Neuronal stem cell (in vitro differentiated cells): ENCODE data around the gene SORCS3.

Experiments used
- DNase-seq: peaks from one replicate; pipeline ENCODE4 v3.0.0-alpha.2; 2013; ENCODE audit warnings: low spot score
- H2AFZ ChIP-seq: one replicate; pipeline ENCODE4 v1.6.1; 2013; ENCODE audit warnings: mild to moderate bottlenecking, low read length, inconsistent platforms
- H2AK5ac ChIP-seq: 2 replicates; pipeline ENCODE4 v1.6.1; 2013; ENCODE audit warnings: low read depth, mild to moderate bottlenecking, inconsistent platforms, low read length, moderate library complexity, mixed read lengths
- H2BK120ac ChIP-seq: 2 replicates; pipeline ENCODE4 v1.6.1; 2013; ENCODE audit warnings: low read depth, mild to moderate bottlenecking, inconsistent platforms, low read length, moderate library complexity, mixed read lengths
- H2BK12ac ChIP-seq: one replicate; pipeline ENCODE4 v1.6.1; 2013; ENCODE audit warnings: low read length, inconsistent platforms
- H2BK15ac ChIP-seq: 2 replicates; pipeline ENCODE4 v1.6.1; 2013; ENCODE audit warnings: mild to moderate bottlenecking, low read length, inconsistent platforms, mixed read lengths
- H2BK5ac ChIP-seq: one replicate; pipeline ENCODE4 v1.6.1; 2013; ENCODE audit warnings: inconsistent platforms, mild to moderate bottlenecking, low read length, moderate library complexity
- H3K14ac ChIP-seq: one replicate; pipeline ENCODE4 v1.6.1; 2013; ENCODE audit warnings: low read length, inconsistent platforms
- H3K18ac ChIP-seq: 2 replicates; pipeline ENCODE4 v1.6.1; 2013; ENCODE audit warnings: low read length, inconsistent platforms
- H3K23ac ChIP-seq: 2 replicates; pipeline ENCODE4 v1.6.1; 2013; ENCODE audit warnings: low read depth, mild to moderate bottlenecking, mixed read lengths, low read length, inconsistent platforms; ENCODE audit not compliant: poor library complexity
- H3K27ac ChIP-seq: replicated peaks from 3 replicates; pipeline ENCODE4 v1.5.1; 2013; ENCODE audit warnings: low read length, inconsistent platforms
- H3K27me3 ChIP-seq, 3 experiments: 2 replicates each; pipeline ENCODE4 v1.6.1; 2013; ENCODE audit warnings: low read length in 3 of 3, mild to moderate bottlenecking in 2 of 3, inconsistent platforms in 1 of 3, low read depth in 1 of 3, mixed read lengths in 1 of 3, moderate library complexity in 1 of 3; ENCODE audit not compliant: control insufficient read depth in 3 of 3, insufficient read depth in 3 of 3
- H3K36me3 ChIP-seq, 2 donors: replicated peaks in 1 of 2; 2 replicates each; pipeline ENCODE4 v1.6.1; 2013; ENCODE audit warnings: low read length in 2 of 2; ENCODE audit not compliant: control insufficient read depth in 2 of 2, insufficient read depth in 2 of 2
- H3K4ac ChIP-seq: 2 replicates; pipeline ENCODE4 v1.6.1; 2013; ENCODE audit warnings: inconsistent platforms, mild to moderate bottlenecking, low read length, moderate library complexity
- H3K4me1 ChIP-seq, 2 donors: 1 replicate in 1 of 2; 2 replicates in 1 of 2; pipeline ENCODE4 v1.6.1; 2013; ENCODE audit warnings: low read length in 2 of 2, low read depth in 1 of 2; ENCODE audit not compliant: control insufficient read depth in 2 of 2, insufficient read depth in 1 of 2
- H3K4me2 ChIP-seq: one replicate; pipeline ENCODE4 v1.6.1; 2013; ENCODE audit warnings: mild to moderate bottlenecking, low read length, inconsistent platforms; ENCODE audit not compliant: insufficient read depth, poor library complexity, severe bottlenecking
- H3K4me3 ChIP-seq, 2 donors: 2 replicates each; pipeline ENCODE4 v1.5.1; 2013; ENCODE audit warnings: low read length in 2 of 2, mild to moderate bottlenecking in 2 of 2, inconsistent platforms in 1 of 2, moderate library complexity in 1 of 2
- H3K79me1 ChIP-seq: one replicate; pipeline ENCODE4 v1.6.1; 2013; ENCODE audit warnings: low read depth, mild to moderate bottlenecking, inconsistent platforms, low read length, moderate library complexity
- H3K9ac ChIP-seq: one replicate; pipeline ENCODE4 v1.6.1; 2013; ENCODE audit warnings: mild to moderate bottlenecking, low read depth, low read length, inconsistent platforms; ENCODE audit not compliant: poor library complexity
- H3K9me3 ChIP-seq, 2 donors: replicated peaks in 1 of 2; 2 replicates each; pipeline versions ENCODE3 to v1.6.1; 2013; ENCODE audit warnings: low read length in 2 of 2, mild to moderate bottlenecking in 2 of 2, inconsistent platforms in 1 of 2, low read depth in 1 of 2, mixed read lengths in 1 of 2, moderate library complexity in 1 of 2; ENCODE audit not compliant: control insufficient read depth in 2 of 2, insufficient read depth in 1 of 2
- H4K8ac ChIP-seq: one replicate; pipeline ENCODE4 v1.6.1; 2013; ENCODE audit warnings: low read depth, mild to moderate bottlenecking, inconsistent platforms, low read length, moderate library complexity
- H4K91ac ChIP-seq: one replicate; pipeline ENCODE4 v1.6.1; 2013; ENCODE audit warnings: low read length, low read depth, mild to moderate bottlenecking, inconsistent platforms; ENCODE audit not compliant: poor library complexity
- WGBS, 2 donors: extraction: QIAGEN DNeasy Blood & Tissue Kit; methylation state at CpG; one replicate each; pipeline ENCODE4 v1.1.7; 2013; ENCODE audit warnings: missing lambda C conversion rate in 2 of 2, mixed read lengths in 1 of 2; ENCODE audit not compliant: insufficient read length in 2 of 2, insufficient replicate concordance in 1 of 2; ENCODE audit errors: extremely low coverage in 2 of 2; 5-methylcytosine and 5-hydroxymethylcytosine counted together

Gene SORCS3

GRCh38 chr10:104816501-104816900, 175.4 kb downstream of the SORCS3 start:
- Histone ChIP-seq H3K27me3 (no peaks in the 10 kb centered on the region), H3K14ac (no peak overlapping the region), H2AK5ac (no peak overlapping the region), H3K4me3 (no peak overlapping the region), H3K4ac (no peak overlapping the region), H2AFZ (no peak overlapping the region), H2BK12ac (no peak overlapping the region), H4K8ac (no peak overlapping the region), H3K18ac (no peak overlapping the region), H3K4me1 (no peaks in the 10 kb centered on the region), H4K91ac (no peak overlapping the region), H3K23ac (no peak overlapping the region), H3K4me2 (no peak overlapping the region), H2BK120ac (no peak overlapping the region), H3K27ac (no peak overlapping the region), H3K9me3 (no peaks in the 10 kb centered on the region), H2BK15ac (no peak overlapping the region), H2BK5ac (no peak overlapping the region), H3K36me3 (no peaks in the 10 kb centered on the region), H3K79me1 (no peaks in the 10 kb centered on the region), H3K9ac (no peak overlapping the region)
- DNase-seq, result no peak
- no CpG with 5 or more reads among the region's 2 CpGs for WGBS, 2 donors

- Histone ChIP-seq H3K36me3 (no peaks in the 10 kb centered on the region), H2BK120ac (no peak overlapping the region), H3K23ac (no peak overlapping the region), H3K4me1 (no peaks in the 10 kb centered on the region), H2BK12ac (no peak overlapping the region), H2AK5ac (no peak overlapping the region), H4K91ac (no peak overlapping the region), H3K4ac (no peak overlapping the region), H3K18ac (no peak overlapping the region), H3K9me3 (no peaks in the 10 kb centered on the region), H3K4me2 (no peak overlapping the region), H2AFZ (no peak overlapping the region), H3K79me1 (no peaks in the 10 kb centered on the region), H3K27ac (no peak overlapping the region), H3K27me3 (no peaks in the 10 kb centered on the region), H3K9ac (no peak overlapping the region), H3K14ac (no peak overlapping the region), H2BK5ac (no peak overlapping the region), H4K8ac (no peak overlapping the region), H3K4me3 (no peak overlapping the region), H2BK15ac (no peak overlapping the region)
- DNase-seq, result no peak
- WGBS, 2 donors, result no CpG with 5 or more reads among the region's 2 CpGs
Observed at GRCh38 chr10:104819731-104820130, 178.6 kb downstream of the SORCS3 start.

- Histone ChIP-seq H3K4me1 (no peaks in the 10 kb centered on the region), H4K91ac (no peak overlapping the region), H3K4me3 (no peak overlapping the region), H3K14ac (no peak overlapping the region), H3K23ac (no peak overlapping the region), H3K18ac (no peak overlapping the region), H3K36me3 (no peaks in the 10 kb centered on the region), H2AK5ac (no peak overlapping the region), H2BK120ac (no peak overlapping the region), H3K4ac (no peak overlapping the region), H4K8ac (no peak overlapping the region), H3K27me3 (no peaks in the 10 kb centered on the region), H3K79me1 (no peaks in the 10 kb centered on the region), H2BK5ac (no peak overlapping the region), H2AFZ (no peak overlapping the region), H3K9me3 (no peaks in the 10 kb centered on the region), H3K27ac (no peak overlapping the region), H3K4me2 (no peak overlapping the region), H3K9ac (no peak overlapping the region), H2BK15ac (no peak overlapping the region), H2BK12ac (no peak overlapping the region)
- no CpG with 5 or more reads among the region's 3 CpGs for WGBS, 2 donors
- no peak for DNase-seq
Observed at GRCh38 chr10:104822088-104822487, 181.0 kb downstream of the SORCS3 start.

- WGBS, 2 donors, result no CpG with 5 or more reads among the region's 6 CpGs
- no peak overlapping the region for H2AFZ ChIP-seq
- no peak overlapping the region for H3K27ac ChIP-seq
- H2BK120ac ChIP-seq, result no peak overlapping the region
- H3K4ac ChIP-seq, result no peak overlapping the region
- H3K18ac ChIP-seq, result no peak overlapping the region
- H3K79me1 ChIP-seq, result no peaks in the 10 kb centered on the region
- H3K4me2 ChIP-seq, result no peak overlapping the region
- H3K9me3 ChIP-seq, result no peaks in the 10 kb centered on the region
- no peak overlapping the region for H2BK15ac ChIP-seq
- no peak overlapping the region for H3K14ac ChIP-seq
- H3K27me3 ChIP-seq, result no peaks in the 10 kb centered on the region
- H2BK5ac ChIP-seq, result no peak overlapping the region
- H3K9ac ChIP-seq, result no peak overlapping the region
- no peak overlapping the region for H2BK12ac ChIP-seq
- no peak overlapping the region for H3K23ac ChIP-seq
- no peak overlapping the region for H2AK5ac ChIP-seq
- H3K4me3 ChIP-seq, result no peak overlapping the region
- DNase-seq, result peak; percentile 60
- H4K91ac ChIP-seq, result no peak overlapping the region
- H4K8ac ChIP-seq, result no peak overlapping the region
- no peaks in the 10 kb centered on the region for H3K4me1 ChIP-seq
- H3K36me3 ChIP-seq, result no peaks in the 10 kb centered on the region
Observed at GRCh38 chr10:104824380-104825006, 183.4 kb downstream of the SORCS3 start.
